GM19395 (cell line): ENCODE results near the gene NACA2.
"Not testable (repeated sequence)": the region's sequence is repeated elsewhere in the genome, so short reads cannot be mapped to it uniquely, and the experiment has no call there.

Experiments
- ATAC-seq: cut with Tn5 transposase; IDR thresholded peaks from one replicate; pipeline ENCODE4 v1.9.1; 2021; ENCODE audit warnings: mild to moderate bottlenecking, moderate library complexity; ENCODE audit not compliant: unreplicated experiment

The NACA2 gene

DNA sequence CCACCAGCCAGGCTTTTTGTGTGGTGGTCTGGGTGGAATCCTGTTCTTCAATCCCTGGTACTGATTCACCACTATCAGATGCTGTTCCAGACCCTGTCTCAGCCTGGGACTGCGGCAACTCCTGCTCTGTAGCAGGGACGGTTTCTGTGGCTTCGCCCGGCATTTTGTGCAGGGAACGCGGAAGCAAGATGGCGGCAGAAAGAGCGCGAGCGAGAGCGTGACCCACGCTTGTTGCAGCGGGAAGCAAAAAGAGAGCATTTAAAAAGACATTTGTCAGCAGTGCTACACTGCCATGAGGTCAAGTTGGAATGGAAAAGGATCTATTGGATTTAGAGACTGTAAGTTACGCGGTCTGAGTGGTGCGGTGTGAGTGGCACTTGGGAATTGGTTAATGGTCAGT, at the start of gene NACA2:
TSS of gene NACA2 (minus strand) at position 202 of the 400 bp plus-strand sequence. CDS start at position 163, 39 bp downstream.
- ATAC-seq = no peak

DNA sequence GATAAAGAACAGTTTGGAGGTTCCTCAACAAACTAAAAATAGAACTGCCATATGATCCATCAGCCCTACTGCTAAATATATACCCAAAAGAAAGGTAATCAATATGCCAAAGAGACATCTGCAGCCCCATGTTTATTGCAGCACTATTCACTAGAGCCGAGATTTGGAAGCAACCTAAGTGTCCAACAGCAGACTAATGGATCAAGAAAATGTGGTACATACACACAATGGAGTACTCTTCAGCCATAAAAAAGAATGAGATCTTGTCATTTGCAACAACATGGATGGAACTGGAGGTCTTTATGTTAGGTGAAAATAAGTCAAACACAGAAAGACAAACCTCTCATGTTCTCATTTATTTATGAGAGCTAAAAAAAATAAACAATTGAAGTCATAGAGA, 48.8 kb upstream of the NACA2 start:
- ATAC-seq = no peak

DNA sequence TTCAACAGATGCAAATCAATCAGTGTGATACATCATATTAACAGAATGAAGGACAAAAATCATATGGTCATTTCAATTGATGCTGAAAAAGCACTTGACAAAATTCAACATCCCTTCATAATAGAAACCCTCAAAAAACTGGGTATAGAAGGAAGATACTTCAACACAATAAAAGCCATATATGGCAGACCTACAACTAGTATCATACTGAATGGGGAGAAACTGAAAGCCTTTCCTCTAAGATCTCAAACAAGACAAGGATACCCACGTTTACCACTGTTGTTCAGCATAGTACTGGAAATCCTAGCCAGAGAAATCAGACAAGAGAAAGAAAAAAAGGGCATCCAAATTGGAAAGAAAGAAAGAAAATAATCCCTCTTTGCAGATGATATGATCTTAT, 47.1 kb upstream of the NACA2 start:
- no peak for ATAC-seq

DNA sequence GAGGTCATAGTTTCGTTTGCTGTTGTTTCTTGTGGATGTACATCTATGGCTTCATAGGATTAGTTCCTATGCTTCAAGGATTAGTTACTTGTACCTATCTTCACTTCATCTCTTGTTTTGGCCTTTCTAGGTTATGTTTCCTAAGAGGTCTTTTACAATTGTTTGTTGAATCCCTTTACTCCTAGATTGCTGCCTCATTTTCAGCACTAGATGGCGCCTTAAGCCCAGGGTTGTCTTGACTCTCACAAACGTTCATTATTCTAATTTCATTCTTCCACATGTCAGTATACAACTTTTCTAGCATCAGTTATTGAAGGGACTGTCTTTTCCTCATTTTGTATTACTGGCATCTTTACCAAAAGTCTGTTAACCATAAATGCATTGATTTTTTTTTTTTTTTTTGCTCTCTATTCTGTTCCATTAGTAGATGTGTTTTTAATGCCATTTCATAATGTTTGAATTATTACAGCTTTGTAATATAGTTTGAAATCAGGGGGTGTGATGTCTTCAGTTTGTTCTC, 45.0 kb upstream of the NACA2 start:
- ATAC-seq = no peak

DNA sequence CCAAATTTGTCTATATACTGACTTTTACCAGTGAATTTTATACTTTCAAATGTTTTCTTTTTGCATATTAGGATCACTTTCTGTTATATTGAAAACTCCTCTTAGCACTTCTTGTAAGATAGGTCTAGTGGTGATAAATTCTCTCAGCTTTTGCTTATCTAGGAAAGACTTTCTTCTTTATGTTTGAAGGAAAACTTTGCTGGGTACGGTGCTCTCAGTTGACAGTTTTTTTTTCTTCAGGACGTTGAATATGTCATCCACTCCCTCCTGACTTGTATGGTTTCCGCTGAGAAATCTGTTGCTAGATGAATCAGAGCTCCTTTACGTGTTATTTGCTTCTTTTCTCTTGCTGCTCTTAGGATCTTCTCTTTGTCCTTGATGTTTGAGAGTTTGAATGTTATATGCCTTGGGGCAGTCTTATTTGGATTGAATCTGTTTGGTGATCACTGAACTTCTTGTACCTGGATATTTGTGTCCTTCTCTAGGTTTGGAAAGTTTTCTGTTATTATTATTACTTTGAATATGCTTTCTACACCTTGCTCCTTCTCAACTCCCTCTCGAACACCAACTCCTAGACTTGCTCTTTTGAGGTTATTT, 44.0 kb upstream of the NACA2 start:
- no peak for ATAC-seq

DNA sequence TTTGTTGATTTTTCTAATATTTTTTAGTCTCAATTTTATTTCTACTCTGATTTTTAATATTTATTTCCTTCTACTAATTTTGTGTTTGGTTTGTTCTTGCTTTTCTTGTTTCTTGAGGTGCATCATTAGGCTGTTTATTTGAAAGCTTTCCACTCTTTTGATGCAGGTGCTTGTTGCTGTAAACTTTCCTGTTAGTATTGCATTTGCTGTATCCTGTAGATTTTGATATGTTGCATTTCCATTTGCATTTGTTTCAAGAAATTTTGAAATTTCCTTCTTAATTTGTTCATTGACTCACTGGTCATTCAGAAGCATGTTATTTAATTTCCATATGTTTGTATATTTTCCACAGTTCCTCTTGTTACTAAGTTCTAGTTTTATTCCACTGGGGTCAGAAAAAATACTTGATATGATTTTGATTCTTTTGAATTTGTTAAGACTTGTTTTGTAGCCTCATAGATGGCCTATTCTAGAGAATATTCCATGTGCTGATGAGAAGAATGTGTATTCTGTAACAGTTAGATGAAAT, 43.1 kb upstream of the NACA2 start:
- ATAC-seq = no peak

DNA sequence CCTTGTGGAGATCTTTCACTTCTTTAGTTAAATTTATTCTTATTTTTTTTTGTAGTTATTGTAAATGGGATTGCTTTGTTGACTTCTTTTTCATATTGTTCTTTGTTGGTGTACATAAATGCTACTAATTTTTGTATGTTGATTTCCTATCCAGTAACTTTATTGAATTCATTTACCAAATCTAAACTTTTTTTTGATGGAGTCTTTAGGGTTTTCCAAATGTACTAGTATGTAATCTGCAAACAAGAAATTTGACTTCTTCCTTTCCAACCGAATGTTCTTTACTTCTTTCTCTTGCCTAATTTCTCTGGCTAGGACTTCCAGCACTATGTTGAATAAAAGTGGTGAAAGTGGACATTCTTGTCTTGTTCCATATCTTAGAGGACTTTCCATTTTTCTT, 41.8 kb upstream of the NACA2 start:
- ATAC-seq = no peak

DNA sequence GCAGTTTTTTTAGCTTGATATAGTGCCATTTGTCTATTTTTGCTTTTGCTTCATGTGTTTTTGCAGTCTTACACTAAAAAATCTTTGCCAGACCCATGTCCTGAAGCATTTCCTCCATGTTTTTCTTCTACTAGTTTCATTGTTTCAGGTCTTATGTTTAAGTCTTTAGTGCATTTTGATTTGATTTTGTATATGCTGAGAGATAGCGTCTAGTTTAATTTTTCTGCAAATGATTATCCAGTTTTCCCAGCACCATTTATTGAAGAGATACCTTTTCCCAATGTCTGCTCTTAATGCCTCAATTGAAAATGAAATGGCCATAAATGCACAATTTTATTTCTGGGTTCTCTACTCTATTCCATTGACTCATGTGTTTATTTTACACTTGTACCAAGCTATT, 40.8 kb upstream of the NACA2 start:
- ATAC-seq = no peak

DNA sequence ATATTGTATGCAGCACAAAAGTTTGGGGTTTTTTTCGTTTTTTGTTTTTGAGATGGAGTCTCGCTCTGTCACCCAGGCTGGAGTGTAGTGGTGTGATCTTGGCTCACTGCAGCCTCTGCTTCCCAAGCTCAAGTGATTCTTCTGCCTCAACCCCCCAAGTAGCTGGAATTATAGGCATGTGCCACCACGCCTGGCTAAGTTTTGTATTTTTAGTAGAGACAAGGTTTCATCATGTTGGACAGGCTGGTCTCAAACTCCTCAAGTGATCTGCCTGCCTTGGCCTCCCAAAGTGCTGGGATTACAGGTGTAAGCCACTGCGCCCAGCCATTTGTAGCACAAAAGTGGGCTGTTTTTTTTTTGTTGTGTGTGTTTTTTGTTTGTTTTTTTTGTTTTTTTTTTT, 37.1 kb upstream of the NACA2 start:
- ATAC-seq = not testable (repeated sequence)

DNA sequence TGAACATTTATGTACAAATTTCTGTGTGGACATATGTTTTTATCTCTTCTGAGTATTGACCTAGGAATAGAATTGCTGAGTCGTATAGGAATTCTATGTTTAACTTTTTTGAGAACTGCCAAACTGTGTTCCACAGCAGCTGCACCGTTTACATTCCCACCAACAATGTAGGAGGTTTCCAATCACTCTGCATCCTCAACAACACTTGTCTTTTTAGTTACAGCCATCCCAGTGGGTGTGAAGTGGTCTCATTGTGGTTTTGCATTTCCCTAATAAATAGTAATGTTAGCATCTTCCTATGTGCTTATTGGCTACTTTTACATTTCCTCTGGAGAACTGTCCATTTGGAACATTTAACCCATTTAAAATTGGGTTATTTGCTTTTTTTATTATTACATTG, 36.6 kb upstream of the NACA2 start:
- no peak for ATAC-seq

DNA sequence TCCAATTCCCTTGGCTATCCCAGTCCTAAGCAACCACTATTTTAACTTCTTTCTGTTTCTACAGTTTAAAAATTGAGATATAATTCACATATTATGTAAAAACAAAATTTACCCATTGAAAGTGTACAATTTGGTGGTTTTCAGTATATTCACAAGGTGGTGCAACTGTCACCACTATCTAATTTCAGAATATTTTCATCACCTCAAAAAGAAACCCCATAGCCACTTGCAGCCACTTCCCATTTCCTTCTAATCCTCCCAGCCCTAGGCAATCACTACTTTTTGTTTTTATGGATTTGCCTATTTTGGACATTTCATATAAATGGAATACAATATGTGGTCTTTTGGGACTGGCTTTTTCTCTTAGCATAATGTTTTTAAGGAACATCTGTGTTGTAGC, 36.1 kb upstream of the NACA2 start:
- no peak for ATAC-seq

DNA sequence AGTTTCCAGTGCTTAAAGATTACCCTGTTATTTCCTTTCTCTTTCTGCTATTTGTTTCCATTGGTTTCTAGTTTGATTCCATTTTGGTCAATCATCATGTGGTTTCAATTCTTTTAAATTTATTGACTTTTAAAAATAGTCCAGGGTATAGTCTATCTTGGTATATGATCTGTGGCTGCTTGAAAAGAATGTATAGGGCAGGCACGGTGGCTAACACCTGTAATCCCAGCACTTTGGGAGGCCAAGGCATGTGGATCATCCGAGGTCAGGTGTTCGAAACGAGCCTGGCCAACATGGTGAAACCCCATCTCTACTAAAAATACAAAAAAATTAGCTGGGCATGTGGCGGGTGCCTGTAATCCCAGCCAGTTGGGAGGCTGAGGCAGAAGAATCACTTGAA, 34.5 kb upstream of the NACA2 start:
- ATAC-seq = no peak

DNA sequence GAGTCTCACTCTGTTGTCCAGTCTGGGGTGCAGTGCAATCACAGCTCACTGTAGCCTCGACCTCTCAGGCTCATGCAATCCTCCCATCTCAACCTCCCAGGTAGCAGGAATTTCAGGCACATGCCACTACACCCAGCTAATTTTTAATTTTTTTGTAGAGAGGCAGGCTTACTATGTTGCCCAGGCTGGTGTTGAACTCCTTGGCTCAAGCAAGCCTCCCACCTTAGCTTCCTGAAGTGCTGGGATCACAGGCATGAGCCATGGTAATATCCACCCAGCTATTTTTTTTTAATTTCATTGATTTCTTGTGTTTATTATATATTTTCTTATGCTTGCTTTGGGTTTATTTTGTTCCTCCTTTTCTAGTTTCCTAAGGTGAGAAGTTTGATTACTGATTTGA, 33.9 kb upstream of the NACA2 start:
- ATAC-seq = no peak

DNA sequence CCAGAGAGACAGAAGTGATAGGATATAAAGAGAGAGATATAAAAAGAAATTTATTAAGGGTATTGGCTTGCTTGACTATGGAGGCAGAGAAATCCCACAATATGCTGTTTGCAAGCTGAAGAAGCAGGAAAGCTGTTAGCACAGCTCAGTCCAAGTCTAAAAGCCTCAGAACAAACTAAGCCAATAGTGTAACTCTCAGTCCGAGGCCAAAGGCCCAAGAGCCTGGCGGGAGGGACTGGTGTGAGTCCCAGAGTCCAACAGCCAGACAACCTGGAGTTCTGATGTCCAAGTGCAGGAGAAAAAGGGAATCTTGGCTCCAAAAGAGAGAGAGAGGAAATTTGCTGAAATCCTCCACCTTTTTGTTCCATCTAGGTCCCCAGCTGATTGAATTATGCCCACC, 30.3 kb upstream of the NACA2 start:
- no peak for ATAC-seq

DNA sequence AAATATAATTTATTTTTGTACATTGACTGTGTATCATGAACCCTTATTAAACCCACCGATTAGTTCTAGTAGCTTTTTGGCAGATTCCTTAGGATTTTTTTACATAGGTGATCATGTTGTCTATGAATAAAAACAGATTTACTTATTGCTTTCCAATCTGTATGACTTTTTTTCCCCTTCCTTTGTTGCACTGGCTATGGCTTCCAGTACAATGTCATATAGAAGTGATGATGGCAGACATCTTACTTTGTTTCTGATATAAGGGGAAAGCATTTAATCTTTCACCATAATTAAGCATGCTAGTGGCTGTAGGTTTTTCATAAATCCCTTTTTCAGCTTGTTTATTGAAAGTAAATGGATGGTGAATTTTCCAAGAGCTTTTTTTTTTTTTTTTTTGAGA, 28.9 kb upstream of the NACA2 start:
- no peak for ATAC-seq

DNA sequence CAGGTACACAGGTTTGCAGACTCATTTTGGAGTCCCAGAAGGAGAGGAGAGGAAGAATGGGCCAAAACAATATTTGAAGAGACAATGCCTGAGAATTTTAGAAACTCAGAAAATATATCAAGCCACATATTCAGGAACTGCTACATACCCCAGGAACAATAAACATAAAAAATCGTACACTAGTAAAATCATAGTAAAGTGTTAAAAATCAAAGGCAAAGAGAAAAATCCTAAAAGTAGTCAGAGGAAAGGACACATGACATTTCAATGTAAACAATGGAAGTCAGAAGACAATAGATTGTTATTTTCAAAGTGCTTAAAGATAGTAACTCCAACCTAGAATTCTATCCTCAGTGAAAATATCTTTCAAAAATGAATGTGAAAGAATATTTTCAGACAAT, 28.5 kb upstream of the NACA2 start:
- no peak for ATAC-seq

DNA sequence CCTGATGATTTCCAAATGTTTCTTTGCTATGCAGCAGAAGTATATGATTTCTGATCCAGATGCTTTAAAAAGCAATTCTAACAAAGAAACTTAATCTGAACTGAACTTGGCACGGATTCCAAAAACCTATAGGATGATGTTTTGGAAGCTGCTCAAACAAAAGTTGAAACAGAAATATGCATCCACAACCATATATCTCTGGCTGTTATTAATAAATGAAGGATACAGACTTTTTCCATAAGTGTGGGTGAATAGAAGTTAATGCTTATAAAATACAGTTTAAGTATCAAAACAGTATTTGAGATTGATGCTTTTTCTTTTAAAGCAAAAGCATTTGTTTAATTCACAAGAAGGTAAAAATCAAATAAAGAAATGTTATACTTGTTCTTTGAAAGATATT, 27.9 kb upstream of the NACA2 start:
- ATAC-seq = no peak

DNA sequence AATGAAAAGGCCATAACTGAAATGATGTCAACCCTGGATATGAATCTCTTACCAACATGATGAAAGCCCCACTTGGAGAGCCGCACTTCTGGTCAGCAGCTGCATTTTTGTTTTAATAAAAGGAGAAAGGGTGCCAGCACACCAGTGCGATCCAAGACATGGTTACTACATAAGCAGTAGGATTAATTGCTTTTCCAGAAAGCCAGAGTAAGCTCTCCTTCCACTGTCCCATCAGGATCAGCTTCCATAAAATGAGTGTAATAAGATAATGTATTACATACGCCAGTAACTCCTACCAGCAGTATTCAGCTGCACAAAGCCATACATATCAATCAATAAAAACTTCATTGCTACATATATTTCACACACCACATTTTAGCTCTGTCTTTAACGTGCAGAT, 26.3 kb upstream of the NACA2 start:
- ATAC-seq = no peak

DNA sequence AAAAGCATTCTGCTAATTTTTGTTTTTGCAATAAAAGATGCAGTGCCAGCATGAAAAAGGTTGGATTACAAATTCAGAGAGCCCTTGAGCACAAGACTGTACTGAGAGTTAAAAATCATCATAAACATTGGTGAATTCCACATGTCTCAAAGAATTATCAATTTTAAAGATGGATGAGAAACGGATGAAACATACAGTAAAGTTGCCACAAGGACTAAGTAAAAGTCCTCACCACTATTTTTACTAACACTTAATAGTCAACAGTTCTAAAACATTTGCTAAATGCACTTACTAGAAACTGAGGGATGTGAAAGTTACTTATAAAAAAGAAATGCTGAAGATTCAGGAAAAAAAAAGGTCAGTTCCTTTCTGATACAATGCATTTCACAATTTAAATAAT, 25.8 kb upstream of the NACA2 start:
- ATAC-seq = no peak

DNA sequence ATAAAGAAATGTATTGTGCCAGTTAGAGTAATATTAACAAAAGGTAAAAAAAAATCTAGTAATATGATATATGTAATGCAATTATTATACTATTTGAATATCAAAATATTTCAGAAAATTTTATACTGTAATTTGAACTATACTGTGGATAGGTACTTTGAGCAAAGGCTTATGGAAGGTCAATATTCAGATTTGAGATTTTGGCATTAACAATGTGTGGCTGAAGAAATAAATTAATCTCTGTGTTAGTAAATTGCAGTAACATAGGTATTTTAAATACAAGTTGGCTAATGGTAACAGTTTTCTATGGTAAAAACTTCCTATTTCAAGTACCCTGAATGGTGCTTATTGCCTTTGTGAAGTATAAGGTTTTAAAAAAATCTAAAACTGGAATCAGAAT, 23.2 kb upstream of the NACA2 start:
- no peak for ATAC-seq

DNA sequence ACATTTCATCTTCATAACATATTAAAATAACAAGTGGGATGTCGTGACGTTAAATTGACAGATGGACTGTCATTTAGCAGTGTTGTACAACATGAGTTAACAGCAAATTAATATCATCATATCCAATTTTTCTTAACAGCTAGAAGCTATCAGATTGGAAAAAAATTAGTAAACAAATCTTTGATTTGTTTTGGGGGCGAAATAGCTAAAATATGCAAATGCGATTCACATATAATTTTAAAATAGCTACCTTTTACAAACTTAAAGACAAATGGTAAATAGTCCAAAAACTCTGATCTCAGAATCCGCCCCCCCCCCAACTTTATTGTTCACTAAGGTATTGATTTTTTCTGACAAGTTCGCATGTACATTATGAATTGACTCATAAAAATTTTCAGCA, 20.3 kb upstream of the NACA2 start:
- no peak for ATAC-seq

DNA sequence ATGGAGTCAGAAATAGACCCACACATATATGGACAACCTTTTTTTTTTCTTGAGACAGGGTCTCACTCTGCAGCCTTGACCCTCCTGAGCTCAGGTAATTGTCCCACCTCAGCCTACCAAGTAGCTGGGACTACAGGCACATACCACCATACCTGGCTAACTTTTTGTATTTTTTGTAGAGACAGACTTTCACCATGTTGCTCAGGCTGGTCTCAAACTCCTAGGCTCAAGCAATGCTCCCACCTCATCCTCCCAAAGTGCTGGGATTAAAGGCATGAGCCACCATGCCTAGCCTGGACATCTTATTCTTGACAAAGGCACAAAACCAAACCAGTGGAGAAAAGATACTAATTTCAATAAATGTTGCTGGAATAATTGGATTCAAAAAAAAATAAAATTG, 14.7 kb upstream of the NACA2 start:
- no peak for ATAC-seq

DNA sequence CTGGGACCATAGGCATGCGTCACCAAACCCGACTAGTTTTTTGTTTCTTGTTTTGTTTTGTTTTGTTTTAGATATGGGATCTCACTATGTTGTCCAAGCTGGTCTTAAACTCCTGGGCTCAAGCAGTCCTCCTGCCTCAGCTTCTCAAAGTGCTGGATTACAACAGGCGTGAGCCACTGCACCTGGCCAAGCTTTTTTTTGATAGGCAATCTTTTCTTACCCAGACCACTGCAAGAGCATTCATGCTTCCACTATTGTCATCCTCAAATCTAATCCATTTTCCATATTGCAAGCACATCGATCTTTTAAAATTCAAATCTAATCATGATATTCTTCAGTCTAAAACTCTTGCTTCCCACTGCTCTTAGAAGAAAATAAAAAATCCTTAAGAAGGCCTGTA, 10.3 kb upstream of the NACA2 start:
- no peak for ATAC-seq
